Iris pigment epithelial cell (primary cell): ENCODE data around the gene GPR152.
A peak's percentile ranks its signal among the peaks of the same experiment; 100 is the strongest.

Source experiments
- DNase-seq: peaks from one replicate; pipeline ENCODE4 v3.0.0-alpha.2; 2011; ENCODE audit warnings: low read depth

Gene GPR152, protein sequence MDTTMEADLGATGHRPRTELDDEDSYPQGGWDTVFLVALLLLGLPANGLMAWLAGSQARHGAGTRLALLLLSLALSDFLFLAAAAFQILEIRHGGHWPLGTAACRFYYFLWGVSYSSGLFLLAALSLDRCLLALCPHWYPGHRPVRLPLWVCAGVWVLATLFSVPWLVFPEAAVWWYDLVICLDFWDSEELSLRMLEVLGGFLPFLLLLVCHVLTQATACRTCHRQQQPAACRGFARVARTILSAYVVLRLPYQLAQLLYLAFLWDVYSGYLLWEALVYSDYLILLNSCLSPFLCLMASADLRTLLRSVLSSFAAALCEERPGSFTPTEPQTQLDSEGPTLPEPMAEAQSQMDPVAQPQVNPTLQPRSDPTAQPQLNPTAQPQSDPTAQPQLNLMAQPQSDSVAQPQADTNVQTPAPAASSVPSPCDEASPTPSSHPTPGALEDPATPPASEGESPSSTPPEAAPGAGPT

DNA sequence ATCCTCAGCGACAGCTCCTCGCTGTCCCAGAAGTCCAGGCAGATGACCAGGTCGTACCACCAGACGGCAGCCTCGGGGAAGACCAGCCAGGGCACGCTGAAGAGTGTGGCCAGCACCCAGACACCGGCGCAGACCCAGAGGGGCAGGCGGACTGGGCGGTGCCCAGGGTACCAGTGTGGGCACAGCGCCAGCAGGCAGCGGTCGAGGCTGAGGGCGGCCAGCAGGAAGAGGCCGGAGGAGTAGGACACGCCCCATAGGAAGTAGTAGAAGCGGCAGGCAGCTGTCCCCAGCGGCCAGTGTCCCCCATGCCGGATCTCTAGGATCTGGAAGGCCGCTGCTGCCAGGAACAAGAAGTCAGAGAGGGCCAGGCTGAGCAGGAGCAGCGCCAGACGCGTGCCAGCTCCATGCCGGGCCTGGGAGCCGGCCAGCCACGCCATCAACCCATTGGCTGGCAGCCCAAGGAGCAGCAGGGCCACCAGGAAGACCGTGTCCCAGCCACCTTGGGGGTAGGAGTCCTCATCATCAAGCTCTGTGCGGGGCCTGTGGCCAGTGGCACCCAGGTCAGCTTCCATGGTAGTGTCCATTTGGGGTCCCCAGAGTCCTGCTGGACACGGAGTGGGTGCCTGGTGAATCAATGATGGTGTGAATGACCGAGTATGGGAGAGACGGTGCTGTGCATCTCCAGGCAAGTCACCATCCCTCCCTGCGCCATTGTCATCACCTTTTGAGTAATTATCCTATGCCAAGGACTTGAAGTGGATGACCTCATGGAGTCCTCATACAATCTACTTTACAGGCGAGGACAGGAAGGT lies at the start of gene GPR152:
Gene GPR152, minus strand, starts transcription at position 589 of the 812 bp plus-strand sequence. Its CDS starts 5 bp downstream, at position 584.
- no peak for DNase-seq

DNA sequence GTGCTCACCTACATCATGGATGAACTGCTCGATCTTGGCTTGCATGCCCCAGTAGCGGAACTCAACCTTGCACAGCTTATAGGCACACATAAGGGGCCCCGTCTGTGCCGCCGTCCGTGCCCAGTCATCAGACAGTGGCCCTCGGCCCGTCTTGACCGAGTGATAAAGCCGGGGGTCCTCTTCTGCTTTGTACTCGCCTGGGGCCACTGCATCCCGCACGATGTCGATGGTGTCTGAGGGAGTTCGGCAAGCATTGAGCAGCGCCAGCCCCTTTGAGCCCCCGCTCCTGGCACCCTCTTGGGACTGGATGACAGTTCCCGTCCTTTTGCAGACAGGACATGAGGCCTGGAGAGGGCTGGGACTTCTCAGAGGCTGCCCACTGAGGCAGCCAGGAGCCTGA lies 49.3 kb upstream of the GPR152 start:
- no peak for DNase-seq

DNA sequence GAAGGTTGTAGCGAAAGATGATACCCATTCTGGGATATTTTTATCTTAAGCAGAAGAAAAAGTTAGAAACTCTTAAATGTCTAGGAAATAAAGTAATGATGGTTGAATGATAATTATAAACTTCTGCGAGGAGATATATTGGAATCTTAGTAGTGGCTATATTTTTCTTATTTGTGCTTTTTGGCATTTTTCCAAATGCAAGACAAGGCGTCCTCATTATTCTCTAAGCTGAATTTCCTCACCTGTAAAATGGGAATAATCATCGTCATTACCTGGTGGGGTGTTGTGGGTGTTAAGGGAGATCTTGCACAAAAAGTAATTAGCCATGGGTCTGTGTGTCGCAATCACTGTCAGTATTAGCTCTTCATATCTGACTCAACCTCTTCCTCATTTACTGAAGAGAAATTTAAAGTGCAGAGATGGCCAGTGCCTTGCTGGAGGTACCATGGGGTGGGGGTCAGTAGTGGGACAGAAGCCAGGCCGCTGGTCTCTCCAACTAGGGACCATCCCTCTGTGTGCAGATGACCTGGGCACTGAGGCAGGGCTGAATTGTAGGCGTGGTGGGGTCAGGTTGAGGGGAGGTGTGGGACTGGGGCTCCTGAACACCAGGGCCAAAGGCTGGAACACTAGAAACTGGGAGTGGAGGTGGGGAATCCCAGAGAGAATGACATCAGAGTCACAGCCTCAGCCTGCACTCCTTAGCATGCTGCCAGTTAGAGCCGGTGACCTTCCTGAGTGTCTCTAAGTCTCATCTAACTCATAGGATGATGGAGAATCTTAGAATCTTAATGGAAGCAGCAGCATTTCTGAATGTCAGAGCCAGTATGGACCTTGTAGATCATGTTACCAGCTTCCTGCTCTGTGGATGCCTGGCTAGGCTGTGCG lies 48.5 kb upstream of the GPR152 start:
- DNase-seq = peak; percentile 9

DNA sequence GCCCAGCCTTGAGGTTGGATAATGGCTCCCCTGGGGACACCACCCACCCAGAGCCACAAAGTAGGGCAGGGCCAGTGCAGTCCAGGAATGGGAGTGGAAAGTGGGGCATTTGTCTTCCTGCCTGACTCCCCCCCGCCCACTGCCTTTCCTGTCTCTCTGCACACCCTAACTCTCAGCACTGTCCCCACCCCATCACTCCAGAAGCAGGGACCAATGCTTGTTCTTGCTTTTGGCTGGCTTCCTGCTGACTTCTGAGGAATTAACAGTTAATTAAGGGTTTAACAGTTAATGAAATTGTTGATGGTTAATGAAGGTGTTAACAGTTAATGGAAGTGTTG lies 47.9 kb upstream of the GPR152 start:
- DNase-seq = no peak

DNA sequence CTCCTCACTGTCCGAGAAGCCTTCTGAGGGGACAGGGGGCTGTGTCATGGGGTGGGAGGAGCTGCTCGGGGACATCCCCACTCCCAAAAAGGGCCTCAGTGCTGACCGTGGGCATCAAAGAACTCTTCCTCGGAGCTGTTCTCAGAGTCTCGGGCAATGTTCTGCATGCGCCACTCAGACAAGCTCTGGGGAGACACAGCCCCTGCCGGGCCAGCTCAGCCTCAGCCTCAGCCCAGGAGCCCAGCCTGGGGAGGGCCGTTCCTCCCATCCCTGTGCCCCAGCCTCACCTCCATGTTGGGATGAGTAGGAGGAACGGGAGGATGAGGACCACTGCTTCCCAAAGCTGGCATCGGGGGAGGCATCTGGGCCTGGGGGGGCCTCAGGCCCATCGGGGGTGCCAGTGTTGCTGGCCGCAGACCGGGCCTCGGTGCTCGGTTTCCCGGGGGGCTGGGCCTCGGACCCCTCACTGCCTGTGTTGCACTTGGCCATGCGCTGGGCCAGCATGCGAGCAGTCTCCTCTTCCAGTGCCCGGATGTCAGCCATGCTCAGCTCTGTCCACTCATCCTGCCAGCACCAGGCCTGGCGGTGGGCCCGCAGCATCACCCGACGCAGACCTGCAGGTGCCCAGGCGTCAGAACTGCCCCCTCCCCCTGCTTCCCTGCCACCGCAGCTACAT lies 47.4 kb upstream of the GPR152 start:
- no peak for DNase-seq

DNA sequence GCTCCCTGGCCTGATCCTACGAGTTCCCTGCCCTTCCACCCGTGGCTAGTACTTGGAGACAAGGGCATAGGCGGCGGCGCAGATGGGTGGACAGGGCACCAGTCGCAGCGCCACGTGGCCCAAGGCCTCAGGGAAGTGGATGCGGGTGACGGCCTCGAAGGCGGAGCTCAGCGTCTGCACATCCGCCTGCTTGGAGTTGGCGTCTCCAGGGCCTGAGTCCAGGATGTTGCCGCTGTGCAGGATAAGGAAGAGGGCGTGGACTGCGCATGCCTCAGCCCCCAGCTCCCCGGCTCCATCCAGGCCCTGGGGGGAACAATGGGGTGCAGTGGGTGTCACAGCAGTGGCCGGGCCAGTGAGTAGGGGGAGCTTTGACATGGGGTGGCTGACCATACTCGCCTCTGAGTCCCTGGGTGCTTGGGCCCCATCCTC lies 46.0 kb upstream of the GPR152 start:
- DNase-seq = no peak

DNA sequence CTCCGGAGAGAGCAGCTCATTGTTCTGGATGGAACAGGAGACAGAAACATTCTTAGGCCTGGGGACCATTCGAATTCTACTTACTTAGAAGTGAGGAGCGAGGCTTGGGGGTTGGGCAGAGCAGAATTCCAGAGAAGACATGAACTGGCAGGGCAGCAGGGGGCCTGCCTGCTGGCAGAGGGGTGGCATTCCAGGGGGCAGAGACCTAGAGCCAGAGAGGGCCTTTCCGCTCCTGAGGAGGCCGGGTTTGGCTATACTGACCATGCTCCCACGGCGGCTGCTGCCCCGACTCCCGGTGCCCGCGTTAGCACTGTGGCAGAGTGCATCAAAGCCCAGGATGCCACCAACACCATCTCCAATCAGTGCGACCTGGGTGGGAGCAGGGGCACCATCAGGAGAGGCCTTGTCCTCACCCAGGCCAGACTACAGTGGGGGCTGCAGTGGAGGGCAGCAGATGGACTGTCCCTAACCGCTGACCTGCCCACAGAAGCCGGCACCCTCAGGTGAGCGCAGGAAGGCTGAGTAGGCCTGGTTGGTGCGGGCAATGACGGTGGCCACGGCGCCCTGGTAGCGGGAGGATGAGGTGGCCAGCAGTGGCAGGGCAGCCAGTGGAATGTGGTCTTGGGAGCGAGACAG lies 45.2 kb upstream of the GPR152 start:
- no peak for DNase-seq

DNA sequence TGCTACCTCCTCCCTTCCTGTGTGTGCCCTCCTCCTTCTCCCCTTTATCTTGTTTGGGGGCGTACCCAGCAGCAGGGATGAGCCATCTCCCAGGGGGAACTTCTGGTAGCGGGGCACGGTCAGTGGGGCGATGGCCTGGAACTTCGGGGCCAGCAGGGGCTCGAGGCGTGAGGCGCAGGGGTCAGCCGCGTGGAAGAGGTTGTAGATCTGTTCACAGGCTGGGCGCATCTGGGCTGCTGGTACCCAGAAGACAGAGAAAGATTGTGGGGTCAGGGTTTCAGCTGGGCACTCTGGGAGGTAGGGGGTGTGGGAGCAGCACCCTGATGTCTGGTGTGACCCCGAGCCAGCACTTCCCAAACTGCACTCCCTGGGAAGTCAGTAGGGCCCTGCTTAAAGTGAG lies 43.6 kb upstream of the GPR152 start:
- DNase-seq = no peak

DNA sequence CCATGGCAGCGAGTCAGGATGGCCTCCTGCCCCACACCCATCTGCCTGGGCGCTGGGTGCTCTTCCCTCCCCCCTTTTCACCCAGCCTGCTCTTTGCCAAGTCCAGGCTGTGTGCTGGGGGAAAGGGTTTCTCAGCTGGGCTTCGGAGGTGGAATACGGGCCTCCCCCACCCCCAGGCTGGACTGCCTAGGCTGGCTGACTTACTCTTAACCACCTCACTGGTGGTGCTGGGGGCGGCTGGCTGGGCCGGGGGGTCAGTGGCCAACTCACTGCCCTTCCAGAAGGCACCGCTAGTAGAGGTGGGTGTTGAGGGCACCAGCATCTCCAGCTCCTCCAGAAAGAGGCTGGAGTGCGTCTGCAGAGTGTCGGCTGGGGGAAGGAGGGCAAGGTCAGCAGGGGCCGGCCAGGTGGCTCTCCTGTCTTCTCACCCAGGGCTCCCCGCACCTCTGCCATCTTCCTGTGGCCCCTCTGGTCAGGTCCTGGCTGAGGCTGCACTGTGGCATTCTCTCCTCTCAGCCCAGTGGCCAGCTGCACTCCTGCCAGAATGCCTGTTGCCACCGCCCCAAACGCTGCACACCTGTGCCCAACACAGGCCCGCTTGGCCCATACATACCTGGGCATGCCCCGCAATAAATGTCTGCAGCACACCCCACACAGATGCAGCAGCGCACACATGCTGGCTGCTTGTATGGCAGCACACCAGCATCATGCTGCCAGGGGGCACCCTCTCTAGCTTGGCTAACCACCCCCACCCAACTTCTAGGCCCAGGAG lies 42.9 kb upstream of the GPR152 start:
- no peak for DNase-seq

DNA sequence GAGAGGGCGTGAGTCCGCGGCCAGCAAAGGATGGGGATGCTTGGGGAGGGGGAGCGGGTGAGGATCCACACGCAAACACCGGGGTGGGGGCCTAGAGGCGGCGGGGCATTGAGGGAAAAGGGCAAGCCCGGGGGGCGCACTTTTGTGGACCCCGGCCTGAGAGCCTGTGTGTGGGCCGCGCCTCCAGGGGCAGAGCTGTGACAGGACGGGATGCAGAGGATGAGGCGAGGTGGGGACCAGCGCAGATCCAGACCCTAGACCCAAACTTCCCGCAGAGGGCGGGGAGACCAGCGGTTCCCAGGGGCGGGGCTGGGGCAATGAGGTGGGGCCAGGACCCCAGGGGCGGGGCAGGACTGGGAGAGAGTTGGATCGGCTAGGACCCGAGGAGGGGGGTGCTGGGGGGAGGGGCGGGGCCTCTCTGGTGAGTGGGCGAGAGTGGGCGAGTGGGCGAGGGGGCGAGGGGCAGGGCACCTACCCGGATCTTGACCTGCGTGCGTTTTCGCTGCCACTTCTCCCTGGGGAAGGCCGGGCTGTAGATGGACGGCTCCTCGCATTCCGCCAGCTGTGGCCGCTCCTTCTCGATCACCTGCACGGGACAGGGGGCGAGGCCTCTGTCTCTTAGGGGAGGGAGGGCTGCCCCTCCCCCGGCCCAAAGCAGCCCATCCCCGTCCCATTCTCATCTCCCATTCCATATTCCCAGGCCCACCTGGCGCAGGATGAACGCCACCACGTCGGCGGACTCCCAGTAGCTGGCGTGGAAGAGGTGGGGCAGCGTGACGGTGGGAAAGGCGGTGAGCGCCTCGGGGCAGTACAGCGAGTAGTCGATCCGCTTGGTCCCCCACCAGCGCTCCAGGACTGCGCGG lies 42.1 kb upstream of the GPR152 start:
- DNase-seq = no peak

DNA sequence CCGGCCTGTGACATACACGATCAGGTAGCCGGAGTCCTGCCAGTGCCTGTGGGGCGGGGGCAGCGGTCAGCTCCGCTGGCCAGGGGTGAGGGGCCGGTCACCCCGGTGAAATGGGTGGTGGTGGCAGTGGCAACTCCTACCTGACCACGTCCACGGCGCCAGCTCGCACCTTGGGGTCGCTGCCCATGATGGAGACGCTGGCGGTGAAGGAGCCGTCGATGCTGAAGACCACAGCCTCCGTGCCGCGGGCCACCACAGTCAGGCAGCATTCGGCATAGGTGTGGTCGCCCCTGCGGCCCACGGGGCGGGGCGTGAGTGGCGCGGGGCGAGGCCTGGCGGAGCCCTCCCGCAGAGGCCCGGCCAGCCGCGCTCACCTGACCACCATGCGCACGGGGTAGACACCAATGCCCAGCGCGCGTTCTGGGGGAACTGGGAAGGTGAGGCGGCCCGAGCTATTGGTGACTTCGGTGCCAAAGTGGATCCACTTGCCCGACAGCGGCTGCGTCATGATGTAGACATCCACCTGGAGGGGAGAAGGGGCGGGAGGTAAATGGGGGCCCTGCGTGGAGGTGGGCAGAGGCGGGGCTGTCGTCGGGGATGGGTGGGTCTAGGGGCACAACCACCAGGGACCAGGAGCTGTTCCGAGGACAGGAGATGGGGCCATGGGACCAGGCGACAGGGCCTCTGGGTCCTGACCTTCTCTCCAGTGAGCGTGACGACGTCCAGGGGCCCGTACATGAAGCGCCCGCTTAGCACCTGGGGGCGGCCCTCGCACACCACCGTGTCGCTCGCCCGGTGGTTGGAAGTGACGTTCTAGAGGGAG lies 41.2 kb upstream of the GPR152 start:
- DNase-seq = no peak

DNA sequence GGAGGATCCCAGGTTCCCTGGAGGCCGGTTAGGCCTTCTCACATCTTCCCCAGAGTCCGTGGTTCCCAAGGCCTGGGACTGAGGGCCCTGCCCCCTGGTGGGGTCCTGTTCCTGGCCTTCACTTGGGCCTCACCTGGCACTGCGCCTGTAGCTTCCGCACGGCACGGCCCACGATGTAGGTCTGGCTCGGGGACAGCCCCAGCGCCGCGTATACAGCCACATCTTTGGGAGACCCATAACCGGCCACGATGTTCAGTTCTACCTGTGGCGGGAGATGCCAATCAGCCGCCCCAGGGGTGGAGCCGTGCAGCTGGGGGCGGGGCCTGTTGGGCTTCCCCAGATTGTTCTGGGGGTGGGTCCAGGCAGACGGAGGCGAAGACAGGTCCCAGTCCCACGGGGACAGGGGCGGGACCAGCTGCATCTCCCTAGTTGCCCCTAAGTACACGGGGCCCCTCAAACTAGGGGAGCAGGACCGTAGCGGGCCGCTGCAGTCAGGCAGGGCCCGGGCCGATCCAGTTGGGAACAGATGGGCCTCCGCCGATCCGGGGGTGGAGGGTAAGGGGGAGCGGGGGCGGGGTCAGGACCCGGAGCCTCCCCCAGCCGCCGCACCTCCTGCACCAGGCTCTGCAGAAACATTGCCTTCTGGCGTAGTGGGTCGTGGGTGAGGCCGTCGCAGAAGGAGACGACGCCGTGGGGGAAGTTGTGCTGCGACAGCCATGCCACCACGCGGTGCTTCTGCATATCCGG lies 40.4 kb upstream of the GPR152 start:
- no peak for DNase-seq

DNA sequence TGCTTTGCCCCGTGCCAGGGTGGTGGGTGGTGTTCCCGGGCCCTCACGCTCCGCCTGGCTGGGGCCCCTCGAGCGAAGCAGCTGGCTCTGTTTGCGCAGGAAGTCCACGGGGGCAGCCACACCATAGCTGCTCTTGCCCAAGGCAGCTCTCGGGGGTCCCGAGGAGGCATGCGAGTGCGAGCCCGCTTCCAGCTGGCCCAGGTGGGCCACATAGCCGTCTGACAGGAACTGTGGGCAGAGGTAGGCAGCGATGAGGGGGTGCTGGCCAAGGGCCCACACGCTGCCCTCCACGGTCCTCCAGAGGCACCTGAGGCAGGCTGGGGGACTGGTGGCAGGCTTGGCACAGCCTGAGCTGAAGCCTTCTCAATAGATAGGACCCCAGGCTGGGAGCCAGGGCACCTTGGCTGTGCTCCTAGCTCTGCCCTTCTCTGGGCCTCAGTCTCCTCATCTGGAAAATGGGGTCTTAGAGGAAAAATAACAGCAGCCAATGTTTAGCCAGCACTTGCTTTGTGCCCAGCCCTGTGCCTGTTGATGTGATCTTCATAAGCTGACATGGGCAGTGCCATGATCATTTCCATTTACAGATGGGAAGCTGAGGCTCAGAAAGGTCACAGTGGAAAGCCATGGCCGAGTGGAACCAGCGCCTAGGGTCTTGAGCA lies 39.7 kb upstream of the GPR152 start:
- no peak for DNase-seq

DNA sequence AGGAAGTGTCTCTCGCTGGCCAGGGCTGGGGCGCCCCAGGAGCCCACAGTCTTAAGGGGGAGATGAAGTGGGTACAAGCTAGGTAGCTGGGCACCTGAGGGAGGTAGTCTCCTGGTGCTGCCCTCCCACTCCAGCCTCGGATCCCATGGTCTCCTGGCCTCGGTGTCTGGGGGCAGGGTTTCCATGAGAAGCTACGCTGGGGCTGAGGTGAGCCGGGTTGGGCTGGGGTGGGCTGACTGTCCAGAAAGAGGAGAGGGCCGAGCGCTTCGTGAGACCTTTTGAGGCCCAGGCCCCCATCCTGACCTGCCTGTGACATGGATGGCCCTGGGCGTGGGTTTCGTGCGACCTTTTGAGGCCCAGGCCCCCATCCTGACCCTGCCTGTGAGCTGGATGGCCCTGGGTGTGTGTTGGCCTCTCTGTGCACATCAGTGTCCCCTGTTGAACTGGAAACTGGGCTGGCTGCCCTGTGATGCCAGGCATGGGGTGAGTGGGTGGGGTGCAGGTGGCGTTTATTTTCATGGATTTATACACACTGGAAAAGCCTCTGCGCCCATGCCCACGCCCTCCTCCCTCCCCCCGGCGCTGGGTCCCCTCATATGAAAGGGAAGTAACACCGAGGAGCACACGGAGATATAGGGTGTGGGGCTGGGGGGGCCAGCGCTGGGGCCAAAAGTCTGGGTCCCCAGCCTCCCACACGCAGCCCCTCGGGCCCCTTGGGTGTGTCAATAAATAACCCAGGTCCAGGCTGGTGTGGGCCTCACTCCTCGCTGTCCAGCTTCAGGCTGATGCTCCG lies 38.9 kb upstream of the GPR152 start:
- no peak for DNase-seq

DNA sequence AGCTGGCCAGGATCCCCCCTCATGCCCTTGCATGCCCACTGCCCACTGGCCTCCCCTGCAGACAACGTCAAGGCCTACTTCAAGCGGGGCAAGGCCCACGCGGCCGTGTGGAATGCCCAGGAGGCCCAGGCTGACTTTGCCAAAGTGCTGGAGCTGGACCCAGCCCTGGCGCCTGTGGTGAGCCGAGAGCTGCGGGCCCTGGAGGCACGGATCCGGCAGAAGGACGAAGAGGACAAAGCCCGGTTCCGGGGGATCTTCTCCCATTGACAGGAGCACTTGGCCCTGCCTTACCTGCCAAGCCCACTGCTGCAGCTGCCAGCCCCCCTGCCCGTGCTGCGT lies 38.2 kb upstream of the GPR152 start:
- no peak for DNase-seq

DNA sequence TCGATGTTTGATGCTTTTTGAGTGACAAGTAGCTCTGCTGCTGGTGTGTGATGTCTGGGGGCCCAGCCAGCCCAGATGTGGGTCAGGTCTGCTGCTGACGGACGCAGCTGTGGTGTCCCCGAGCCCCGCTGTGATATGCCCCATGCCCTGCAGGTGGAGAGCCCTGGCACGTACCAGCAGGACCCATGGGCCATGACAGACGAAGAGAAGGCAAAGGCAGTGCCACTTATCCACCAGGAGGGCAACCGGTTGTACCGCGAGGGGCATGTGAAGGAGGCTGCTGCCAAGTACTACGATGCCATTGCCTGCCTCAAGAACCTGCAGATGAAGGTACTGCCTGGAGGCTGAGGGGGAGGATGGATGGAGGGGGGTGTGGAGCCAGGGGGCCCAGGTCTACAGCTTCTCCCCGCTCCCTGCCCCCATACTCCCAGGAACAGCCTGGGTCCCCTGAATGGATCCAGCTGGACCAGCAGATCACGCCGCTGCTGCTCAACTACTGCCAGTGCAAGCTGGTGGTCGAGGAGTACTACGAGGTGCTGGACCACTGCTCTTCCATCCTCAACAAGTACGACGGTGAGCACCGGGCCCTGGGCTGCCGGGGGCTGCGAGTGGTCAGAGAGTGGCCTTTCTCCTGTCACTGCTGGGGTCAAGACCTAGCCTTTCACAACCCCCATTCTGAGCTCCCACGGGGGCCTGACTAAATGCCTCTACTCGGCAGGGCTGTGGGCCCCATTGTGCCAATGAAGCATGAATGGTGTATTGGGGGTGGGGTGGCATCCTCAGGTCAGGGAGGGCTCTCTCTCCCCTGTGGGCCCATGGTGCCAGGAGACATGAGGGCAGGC lies 37.6 kb upstream of the GPR152 start:
- DNase-seq = no peak
